ENCODE data around the gene KRTAP20-2. TPM values are rescaled to one million over a fixed set of nuclear protein-coding genes. Genes with fewer than 3 reads are reported as not detected.

KRTAP20-2 gene
- total and polyA plus RNA-seq, 5 experiments from 2014 or later, result not detected

Other genes with a start within 250 kb of the KRTAP20-2 start
- gene KRTAP13-1, start 239.2 kb upstream of the KRTAP20-2 start, total RNA-seq, result not detected
- gene KRTAP13-1, start 239.2 kb upstream of the KRTAP20-2 start, polyA plus RNA-seq, result not detected
- not detected for gene KRTAP13-3, start 209.3 kb upstream of the KRTAP20-2 start, total RNA-seq
- not detected for gene KRTAP13-3, start 209.3 kb upstream of the KRTAP20-2 start, polyA plus RNA-seq
- not detected for gene KRTAP13-4, start 205.0 kb upstream of the KRTAP20-2 start, total RNA-seq
- gene KRTAP13-4, start 205.0 kb upstream of the KRTAP20-2 start, polyA plus RNA-seq, result not detected
- not detected for gene KRTAP15-1, start 194.9 kb upstream of the KRTAP20-2 start, total RNA-seq
- not detected for gene KRTAP15-1, start 194.9 kb upstream of the KRTAP20-2 start, polyA plus RNA-seq
- gene KRTAP19-1, start 154.8 kb upstream of the KRTAP20-2 start, total RNA-seq, result not detected
- gene KRTAP19-1, start 154.8 kb upstream of the KRTAP20-2 start, polyA plus RNA-seq, result not detected
- not detected for gene KRTAP19-2, start 147.8 kb upstream of the KRTAP20-2 start, total RNA-seq
- gene KRTAP19-2, start 147.8 kb upstream of the KRTAP20-2 start, polyA plus RNA-seq, result not detected
- not detected for gene KRTAP19-3, start 143.2 kb upstream of the KRTAP20-2 start, total RNA-seq
- gene KRTAP19-3, start 143.2 kb upstream of the KRTAP20-2 start, polyA plus RNA-seq, result not detected
- not detected for gene KRTAP19-4, start 138.0 kb upstream of the KRTAP20-2 start, total RNA-seq
- not detected for gene KRTAP19-4, start 138.0 kb upstream of the KRTAP20-2 start, polyA plus RNA-seq
- not detected for gene KRTAP19-5, start 133.1 kb upstream of the KRTAP20-2 start, total RNA-seq
- gene KRTAP19-5, start 133.1 kb upstream of the KRTAP20-2 start, polyA plus RNA-seq, result not detected
- gene KRTAP19-6, start 93.3 kb upstream of the KRTAP20-2 start, total RNA-seq, result not detected
- gene KRTAP19-6, start 93.3 kb upstream of the KRTAP20-2 start, polyA plus RNA-seq, result not detected
- gene KRTAP19-7, start 73.9 kb upstream of the KRTAP20-2 start, total RNA-seq, result not detected
- gene KRTAP19-7, start 73.9 kb upstream of the KRTAP20-2 start, polyA plus RNA-seq, result not detected
- gene KRTAP22-2, start 44.8 kb upstream of the KRTAP20-2 start, total RNA-seq, result not detected
- not detected for gene KRTAP22-2, start 44.8 kb upstream of the KRTAP20-2 start, polyA plus RNA-seq
- gene KRTAP6-3, start 42.8 kb upstream of the KRTAP20-2 start, total RNA-seq, result not detected
- not detected for gene KRTAP6-3, start 42.8 kb upstream of the KRTAP20-2 start, polyA plus RNA-seq
- gene KRTAP6-2, start 36.3 kb upstream of the KRTAP20-2 start, total RNA-seq, result not detected
- not detected for gene KRTAP6-2, start 36.3 kb upstream of the KRTAP20-2 start, polyA plus RNA-seq
- gene KRTAP22-1, start 34.1 kb upstream of the KRTAP20-2 start, total RNA-seq, result not detected
- not detected for gene KRTAP22-1, start 34.1 kb upstream of the KRTAP20-2 start, polyA plus RNA-seq
- not detected for gene KRTAP6-1, start 21.3 kb upstream of the KRTAP20-2 start, total RNA-seq
- not detected for gene KRTAP6-1, start 21.3 kb upstream of the KRTAP20-2 start, polyA plus RNA-seq
- gene KRTAP20-1, start 18.8 kb upstream of the KRTAP20-2 start, total RNA-seq, result not detected
- gene KRTAP20-1, start 18.8 kb upstream of the KRTAP20-2 start, polyA plus RNA-seq, result not detected
- not detected for gene KRTAP20-4, start 14.6 kb upstream of the KRTAP20-2 start, total RNA-seq
- not detected for gene KRTAP20-4, start 14.6 kb upstream of the KRTAP20-2 start, polyA plus RNA-seq
- not detected for gene KRTAP20-3, start 7.7 kb downstream of the KRTAP20-2 start, total RNA-seq
- gene KRTAP20-3, start 7.7 kb downstream of the KRTAP20-2 start, polyA plus RNA-seq, result not detected
- not detected for gene KRTAP21-3, start 83.6 kb downstream of the KRTAP20-2 start, total RNA-seq
- not detected for gene KRTAP21-3, start 83.6 kb downstream of the KRTAP20-2 start, polyA plus RNA-seq
- not detected for gene KRTAP21-2, start 112.1 kb downstream of the KRTAP20-2 start, total RNA-seq
- not detected for gene KRTAP21-2, start 112.1 kb downstream of the KRTAP20-2 start, polyA plus RNA-seq
- not detected for gene KRTAP21-1, start 120.2 kb downstream of the KRTAP20-2 start, total RNA-seq
- not detected for gene KRTAP21-1, start 120.2 kb downstream of the KRTAP20-2 start, polyA plus RNA-seq
- not detected for gene KRTAP8-1, start 178.1 kb downstream of the KRTAP20-2 start, total RNA-seq
- gene KRTAP8-1, start 178.1 kb downstream of the KRTAP20-2 start, polyA plus RNA-seq, result not detected
- gene KRTAP7-1, start 194.6 kb downstream of the KRTAP20-2 start, total RNA-seq, result not detected
- gene KRTAP7-1, start 194.6 kb downstream of the KRTAP20-2 start, polyA plus RNA-seq, result not detected
- gene KRTAP11-1, start 246.4 kb downstream of the KRTAP20-2 start, total RNA-seq, result not detected
- gene KRTAP11-1, start 246.4 kb downstream of the KRTAP20-2 start, polyA plus RNA-seq, result not detected

Measured in naive thymus-derived CD8-positive, alpha-beta T cell (primary cell).